Head of caudate nucleus (tissue), 42 donors: ENCODE results near the gene CNOT1.

Source experiments
- DNase-seq, 42 donors: peaks; one replicate each; pipeline versions ENCODE4 v3.0.0 to v3.0.0-alpha.2; 2020 to 2021; ENCODE audit warnings: mixed read lengths in 7 of 42
- intact Hi-C: fragments of 100-400 bp; cut with DNase I; formaldehyde crosslinking; loops from one replicate; pipeline ENCODE4 v1.15.0; 2022

CNOT1 gene

DNA sequence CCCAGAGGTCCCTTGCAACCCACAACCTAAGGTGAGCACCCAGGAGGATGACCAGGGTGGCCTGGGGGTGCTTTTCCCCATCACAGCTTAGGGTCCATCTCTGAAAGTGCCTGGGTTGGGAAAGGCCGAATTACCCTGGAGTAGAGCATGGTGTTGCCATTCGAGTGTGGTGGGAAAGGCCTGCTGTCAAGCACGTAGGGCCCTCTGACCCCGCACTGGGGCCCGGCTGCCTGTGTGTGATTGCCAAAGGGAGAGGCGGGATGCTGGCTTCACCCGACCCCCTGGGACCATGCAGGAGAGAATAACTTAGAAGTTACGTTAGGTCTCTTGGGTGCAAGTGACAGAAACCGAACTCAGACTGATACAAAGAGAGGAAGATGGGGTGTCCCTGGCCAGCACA is 157.4 kb downstream of the CNOT1 start:
- no peak for DNase-seq

GRCh38 chr16:58471209-58471975 is 158.2 kb downstream of the CNOT1 start:
- intact Hi-C loops, result no loop called here

More for the DNA sequence above, 157.4 kb downstream of the CNOT1 start:
- intact Hi-C loops, result no loop called here

More at GRCh38 chr16:58471209-58471975, 158.2 kb downstream of the CNOT1 start:
- DNase-seq, result peak in 8 of 42 donors; percentile 26 to 68 (median 50)
